Adrenal gland (tissue), 5 donors: ENCODE measurements around the gene CEACAM5.

Source experiments
- POLR2A ChIP-seq, 2 donors: fragments of 450-650 bp; IDR thresholded peaks; one replicate each; pipeline ENCODE4 v1.6.1; 2017; ENCODE audit warnings: antibody characterized with exemption in 2 of 2, mild to moderate bottlenecking in 2 of 2, moderate library complexity in 1 of 2
- TF ChIP-seq, protein P1 (sequence below), 6 experiments: fragments of 450-650 bp in 4 of 6; fragments of 200-600 bp in 2 of 6; sonication (generic) in 1 of 6; IDR thresholded peaks; 1 replicate in 5 of 6; 2 replicates in 1 of 6; pipeline versions ENCODE4 v1.5.1 to v1.8.0; 2016 to 2021; ENCODE audit warnings: antibody characterized with exemption in 6 of 6, mild to moderate bottlenecking in 2 of 6, moderate library complexity in 1 of 6
- donor health status: DM: no; HTN: no; CAD: no.

GRCh38 chr19:41690801-41691065 is 17.7 kb upstream of the CEACAM5 start:
- TF ChIP-seq, protein P1, sequence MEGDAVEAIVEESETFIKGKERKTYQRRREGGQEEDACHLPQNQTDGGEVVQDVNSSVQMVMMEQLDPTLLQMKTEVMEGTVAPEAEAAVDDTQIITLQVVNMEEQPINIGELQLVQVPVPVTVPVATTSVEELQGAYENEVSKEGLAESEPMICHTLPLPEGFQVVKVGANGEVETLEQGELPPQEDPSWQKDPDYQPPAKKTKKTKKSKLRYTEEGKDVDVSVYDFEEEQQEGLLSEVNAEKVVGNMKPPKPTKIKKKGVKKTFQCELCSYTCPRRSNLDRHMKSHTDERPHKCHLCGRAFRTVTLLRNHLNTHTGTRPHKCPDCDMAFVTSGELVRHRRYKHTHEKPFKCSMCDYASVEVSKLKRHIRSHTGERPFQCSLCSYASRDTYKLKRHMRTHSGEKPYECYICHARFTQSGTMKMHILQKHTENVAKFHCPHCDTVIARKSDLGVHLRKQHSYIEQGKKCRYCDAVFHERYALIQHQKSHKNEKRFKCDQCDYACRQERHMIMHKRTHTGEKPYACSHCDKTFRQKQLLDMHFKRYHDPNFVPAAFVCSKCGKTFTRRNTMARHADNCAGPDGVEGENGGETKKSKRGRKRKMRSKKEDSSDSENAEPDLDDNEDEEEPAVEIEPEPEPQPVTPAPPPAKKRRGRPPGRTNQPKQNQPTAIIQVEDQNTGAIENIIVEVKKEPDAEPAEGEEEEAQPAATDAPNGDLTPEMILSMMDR (IDR thresholded peaks at IDR 0.05), result no peak
- TF ChIP-seq POLR2A (IDR thresholded peaks at IDR 0.05), result no peak
